Measurements from ENCODE around the gene ZNF197. TPM values are rescaled to one million over a fixed set of nuclear protein-coding genes. Genes with fewer than 3 reads are reported as not detected.
"Not testable (repeated sequence)": the region's sequence is repeated elsewhere in the genome, so short reads cannot be mapped to it uniquely, and the experiment has no call there.

ZNF197 gene
- total and polyA plus RNA-seq, 2 of the 4 experiments (the other 2 are of a cell fraction): 5.0 to 14.9 TPM

DNA sequence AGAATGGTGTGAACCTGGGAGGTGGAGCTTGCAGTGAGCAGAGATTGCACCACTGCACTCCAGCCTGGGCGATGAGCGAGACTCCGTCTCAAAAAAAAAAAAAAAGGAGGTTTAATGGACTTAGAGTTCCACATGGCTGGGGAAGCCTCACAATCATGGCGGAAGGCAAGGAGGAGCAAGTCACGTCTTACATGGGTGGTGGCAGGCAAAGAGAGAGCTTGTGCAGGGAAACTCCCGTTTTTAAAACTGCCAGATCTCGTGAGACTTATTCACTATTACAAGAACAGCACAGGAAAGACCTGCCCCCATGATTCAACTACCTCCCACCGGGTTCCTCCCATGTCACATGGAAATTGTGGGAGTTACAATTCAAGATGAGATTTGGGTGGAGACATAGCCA, 48.6 kb downstream of the ZNF197 start:
- H4K8ac ChIP-seq (ENCODE audit: low read depth in 2 of 2, low read length in 2 of 2); H2BK15ac ChIP-seq (ENCODE audit: low read depth, low read length); H3K23ac ChIP-seq (ENCODE audit: low read depth, low read length); H3K4ac ChIP-seq (ENCODE audit: low read depth, low read length); H3K4me1 ChIP-seq (ENCODE audit: control insufficient read depth, insufficient read depth, low read length); H3K27me3 ChIP-seq (ENCODE audit: control insufficient read depth, insufficient read depth, low read length); H3K27ac ChIP-seq (ENCODE audit: insufficient read depth, low read length); H2BK20ac ChIP-seq (ENCODE audit: low read depth, low read length); H3K9me3 ChIP-seq (ENCODE audit: control insufficient read depth, insufficient read depth, low read length); H4K20me1 ChIP-seq (ENCODE audit: insufficient read depth, low read length); BruUV-seq (replicated peaks); H2BK5ac ChIP-seq (ENCODE audit: low read depth, low read length, poor library complexity, severe bottlenecking); H3K14ac ChIP-seq (replicated peaks; ENCODE audit: low read depth, low read length); CTCF ChIA-PET; H3K9ac ChIP-seq (ENCODE audit: low read depth, low read length); H4K91ac ChIP-seq (ENCODE audit: insufficient read depth, low read depth, low read length); DNase-seq; H2AK5ac ChIP-seq (ENCODE audit: low read depth, low read length); H4K5ac ChIP-seq (ENCODE audit: low read depth, low read length); intact Hi-C loops (cut with micrococcal nuclease); H2AK9ac ChIP-seq (replicated peaks; ENCODE audit: low read depth, low read length, poor library complexity); H3K4me3 ChIP-seq (ENCODE audit: insufficient read depth, low read depth, low read length); ATAC-seq (ENCODE audit: low read depth); H2BK120ac ChIP-seq (ENCODE audit: low read depth, low read length); H3K4me2 ChIP-seq (ENCODE audit: low read depth, low read length); H3K18ac ChIP-seq (ENCODE audit: low read depth, low read length); H3K56ac ChIP-seq (ENCODE audit: extremely low read depth, insufficient read depth, low read length); POLR2A ChIA-PET (ENCODE audit: unreplicated experiment); H3K79me1 ChIP-seq (ENCODE audit: low read depth in 1 of 2, low read length in 2 of 2); dilution Hi-C loops (cut with HindIII; ENCODE audit: low sequenced_read_pairs, unreplicated experiment); H3K9me1 ChIP-seq (ENCODE audit: insufficient read depth, low read length); in situ Hi-C loops (cut with MboI; ENCODE audit: low sequenced_read_pairs); H3K36me3 ChIP-seq (ENCODE audit: control insufficient read depth, insufficient read depth, low read length); H2AFZ ChIP-seq (replicated peaks; ENCODE audit: low read length, poor library complexity): not testable (repeated sequence)
- WGBS, 2 experiments (ENCODE audit: extremely low coverage in 2 of 2, insufficient read length in 1 of 2): no CpG with 5 or more reads among the region's 8 CpGs
